Lung (tissue), 12 donors: ENCODE data around the gene SYT14. TPM values are rescaled to one million over a fixed set of nuclear protein-coding genes. Genes with fewer than 3 reads are reported as not detected.
A peak's percentile ranks its signal among the peaks of the same experiment; 100 is the strongest.

Experiments
- ATAC-seq: fragments of 200-7000 bp; cut with Tn5 transposase; one replicate; pipeline ENCODE4 v1.9.1; 2020; ENCODE audit warnings: moderate number of reproducible peaks; ENCODE audit not compliant: insufficient read depth, low FRiP score
- DNase-seq, 3 donors: peaks; one replicate each; pipeline ENCODE4 v3.0.0-alpha.2; 2013 to 2017
- H3K27ac ChIP-seq, 2 donors: one replicate each; pipeline ENCODE4 v1.5.1; 2013; ENCODE audit warnings: mild to moderate bottlenecking in 2 of 2, moderate library complexity in 2 of 2, control low read depth in 1 of 2, inconsistent platforms in 1 of 2, low read depth in 1 of 2, low read length in 1 of 2
- H3K27me3 ChIP-seq, 3 donors: one replicate each; pipeline ENCODE4 v1.5.1; 2013; ENCODE audit warnings: low read length in 2 of 3; ENCODE audit not compliant: control insufficient read depth in 3 of 3, insufficient read depth in 3 of 3
- H3K36me3 ChIP-seq, 4 donors: one replicate each; pipeline ENCODE4 v1.5.1; 2013; ENCODE audit warnings: low read length in 4 of 4, mild to moderate bottlenecking in 1 of 4, moderate library complexity in 1 of 4; ENCODE audit not compliant: control insufficient read depth in 4 of 4, insufficient read depth in 4 of 4
- H3K4me1 ChIP-seq, 5 donors: one replicate each; pipeline ENCODE4 v1.5.1; 2013; ENCODE audit warnings: low read length in 5 of 5, mild to moderate bottlenecking in 2 of 5, moderate library complexity in 1 of 5; ENCODE audit not compliant: control insufficient read depth in 5 of 5, insufficient read depth in 5 of 5
- H3K4me3 ChIP-seq: one replicate; pipeline ENCODE4 v1.5.1; 2013; ENCODE audit warnings: mild to moderate bottlenecking, control low read depth, moderate library complexity
- H3K9ac ChIP-seq, 2 donors: one replicate each; pipeline ENCODE4 v1.5.1; 2013; ENCODE audit warnings: low read length in 2 of 2, control low read depth in 1 of 2; ENCODE audit not compliant: insufficient read depth in 1 of 2
- H3K9me3 ChIP-seq, 4 donors: one replicate each; pipeline ENCODE4 v1.5.1; 2013; ENCODE audit warnings: low read length in 3 of 4, mild to moderate bottlenecking in 1 of 4, moderate library complexity in 1 of 4; ENCODE audit not compliant: control insufficient read depth in 4 of 4, insufficient read depth in 3 of 4
- CTCF ChIP-seq: IDR thresholded peaks from 2 replicates; pipeline ENCODE4 v1.5.1; 2012; ENCODE audit warnings: mild to moderate bottlenecking; ENCODE audit errors: control extremely low read depth, extremely low read depth
- WGBS, 2 donors: extraction: QIAGEN DNeasy Blood & Tissue Kit; methylation state at CpG; one replicate each; pipeline ENCODE4 v1.1.7; 2013; 5-methylcytosine and 5-hydroxymethylcytosine counted together
- polyA plus RNA-seq, 2 donors: library from polyadenylated mRNA; stranded (reverse); fragments of 200-250 nt; gene quantifications; one replicate each; pipeline ENCODE4 v1.2.1, GENCODE V29; 2013
- total RNA-seq, 2 donors: library from RNA; depleted of rRNA in 1 of 2; stranded (reverse); fragments of >200 nt in 1 of 2; gene quantifications; one replicate each; pipeline ENCODE4 v1.2.1, GENCODE V29; 2014 to 2021
- donor health status: control.
- donor health status: control.
- donor health status: Bipolar disorder and iron deficiency.
- donor health status: healthy.
- donor health status: DM: yes; HTN: yes; CAD: no.

Gene SYT14
- total and polyA plus RNA-seq, 4 donors = under 0.01 to 0.23 TPM; not detected in 2

DNA sequence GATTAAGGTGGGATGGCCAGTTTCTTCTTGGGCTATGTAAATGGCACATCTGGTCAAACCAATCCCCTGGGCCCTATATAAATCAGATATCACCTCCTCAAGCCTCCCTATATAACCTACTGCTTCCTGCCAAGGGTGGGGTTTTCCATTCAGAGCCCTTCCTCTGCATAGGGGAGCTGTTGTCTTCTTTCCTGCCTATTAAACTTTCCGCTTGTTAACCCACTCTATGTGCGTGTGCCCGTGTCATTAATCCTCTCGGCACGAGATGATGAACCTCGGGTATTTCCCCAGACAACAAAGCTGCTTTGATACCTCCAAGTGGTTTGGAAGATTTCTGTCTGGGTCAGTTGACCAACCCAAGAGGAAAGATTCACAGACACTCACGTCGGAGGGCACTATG, 275.3 kb downstream of the SYT14 start:
- Histone ChIP-seq H3K9me3 (no peaks in the 10 kb centered on the region), H3K9ac (no peak overlapping the region), H3K4me3 (no peak overlapping the region), H3K36me3 (no peaks in the 10 kb centered on the region), H3K4me1 (no peaks in the 10 kb centered on the region), H3K27ac (no peak overlapping the region), H3K27me3 (peaks cover 0 to 3% (median 0%) of the 10 kb centered on the region in 3 donors)
- no peak for ATAC-seq
- TF ChIP-seq CTCF = no peak
- 77 to 80% methylated on average over 8 of the region's 8 CpGs for WGBS, 2 donors
- no peak for DNase-seq

DNA sequence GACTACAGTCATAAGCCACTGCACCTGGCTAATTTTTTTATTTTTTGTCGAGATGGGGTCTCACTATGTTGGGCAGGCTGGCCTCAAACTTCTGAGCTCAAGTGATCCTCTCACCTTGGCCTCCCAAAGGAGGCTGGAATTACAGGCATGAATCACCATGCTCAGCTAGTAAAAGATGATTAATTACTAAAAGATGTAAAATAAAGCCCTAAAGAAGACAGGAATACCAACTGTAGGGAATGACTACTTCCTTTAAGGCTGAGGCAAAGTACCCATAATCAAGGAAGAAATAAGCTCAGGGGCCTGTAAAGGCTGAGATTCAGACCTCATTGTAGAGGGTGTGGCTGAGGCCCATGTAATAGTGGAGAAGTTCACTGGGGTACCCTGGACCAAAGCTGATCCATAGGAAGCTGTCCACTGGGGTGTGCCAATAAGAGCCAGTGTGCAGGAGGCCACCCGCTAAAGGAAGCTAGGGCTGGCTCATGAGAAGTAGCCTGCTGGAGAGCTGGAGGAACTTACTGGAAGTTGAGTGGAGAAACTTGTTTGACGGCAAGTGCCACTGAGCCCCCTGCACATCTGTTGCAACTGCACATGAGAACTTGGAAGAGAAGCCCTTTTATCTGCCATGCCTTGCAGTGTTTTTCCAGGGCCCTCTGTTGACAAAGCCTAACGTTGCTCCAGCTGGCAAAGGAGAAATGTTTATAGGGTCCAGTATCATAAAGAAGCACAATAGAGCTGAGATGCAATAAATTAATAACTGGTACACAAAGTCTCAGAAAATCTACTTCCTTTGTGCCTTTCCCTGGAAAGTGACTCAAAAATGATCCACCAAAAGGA, 276.8 kb downstream of the SYT14 start:
- ATAC-seq = no peak
- Histone ChIP-seq H3K4me1 (no peaks in the 10 kb centered on the region), H3K27ac (no peak overlapping the region), H3K27me3 (peaks cover 0 to 3% (median 0%) of the 10 kb centered on the region in 3 donors), H3K36me3 (no peaks in the 10 kb centered on the region), H3K4me3 (no peak overlapping the region), H3K9ac (no peak overlapping the region), H3K9me3 (no peaks in the 10 kb centered on the region)
- WGBS, 2 donors = 68 to 84% methylated on average over 4 of the region's 4 CpGs
- no peak for TF ChIP-seq CTCF
- DNase-seq = peak in 1 of 3 donors; percentile 25

GRCh38 chr1:210217482-210217881, 279.5 kb downstream of the SYT14 start:
- no peak overlapping the region for H3K27ac ChIP-seq
- no peaks in the 10 kb centered on the region for H3K4me1 ChIP-seq
- no peak for DNase-seq
- no peaks in the 10 kb centered on the region for H3K9me3 ChIP-seq
- no peak for TF ChIP-seq CTCF
- WGBS, 2 donors = 91% methylated on average over 5 of the region's 5 CpGs
- no peaks in the 10 kb centered on the region for H3K36me3 ChIP-seq
- peaks cover 0 to 3% (median 0%) of the 10 kb centered on the region in 3 donors for H3K27me3 ChIP-seq
- no peak for ATAC-seq
- no peak overlapping the region for H3K9ac ChIP-seq
- H3K4me3 ChIP-seq = no peak overlapping the region
